ENCODE measurements around the gene STK38. TPM values are rescaled to one million over a fixed set of nuclear protein-coding genes. Genes with fewer than 3 reads are reported as not detected.

Gene STK38
- total RNA-seq, 2 experiments from 2014 or later, result 29.4 to 42.5 TPM

DNA sequence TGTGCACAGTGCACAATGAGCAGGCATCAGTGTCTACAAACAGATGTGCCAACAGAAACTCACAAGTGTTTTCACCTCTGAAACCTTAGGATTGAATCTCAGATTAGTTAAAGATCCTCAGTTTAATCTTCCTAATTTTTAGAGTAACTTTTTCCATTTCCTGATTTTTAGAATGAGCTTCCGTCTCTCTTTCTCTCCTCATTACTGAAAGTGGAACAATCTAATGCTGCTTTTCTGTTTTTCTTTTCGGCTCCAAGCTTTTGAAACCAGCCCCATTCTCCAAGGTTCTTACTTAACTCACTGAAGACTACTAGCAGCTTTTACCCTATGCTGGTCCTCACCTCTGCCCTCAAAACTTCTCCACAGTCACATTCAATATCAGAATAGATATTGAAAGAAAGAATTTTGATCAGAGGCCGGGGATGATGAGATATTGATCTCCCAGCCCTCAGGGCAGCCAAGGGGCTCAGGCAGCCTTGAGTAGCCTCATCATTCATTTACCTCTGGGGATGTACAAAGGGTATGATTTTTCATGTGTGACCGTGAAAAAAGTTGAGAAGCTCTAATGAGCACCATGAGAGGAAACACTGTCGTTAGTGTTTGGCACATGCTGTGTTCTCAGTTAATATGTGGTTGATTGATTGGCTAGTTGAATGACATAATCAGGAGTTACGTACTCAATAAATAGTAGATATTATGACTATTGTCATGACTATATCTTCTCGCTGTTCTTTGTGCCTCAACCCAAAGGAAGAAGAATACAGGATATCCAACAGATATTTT is 11.9 kb upstream of the STK38 start:
- H3K4me1 ChIP-seq (ENCODE audit: insufficient read depth, low read length, poor library complexity, severe bottlenecking), result peaks cover 40% of the 10 kb centered on the region
- no peaks in the 10 kb centered on the region for H3K9me2 ChIP-seq (ENCODE audit: insufficient read depth, low read length)
- H3K79me2 ChIP-seq (ENCODE audit: insufficient read depth, low read depth, low read length), result no peaks in the 10 kb centered on the region
- BruUV-seq (replicated peaks), result no TSS peak
- ChIA-PET POLR2A (interaction anchor here (0.6 to 1.3 kb wide), 6 partner anchors 9 to 210 kb away, joined by 3 to 9 read pairs (median 4); no protein-coding TSS in a partner anchor), CTCF (ENCODE audit: unreplicated experiment) (no interaction called here)
- H2AFZ ChIP-seq (ENCODE audit: low read length), result peak overlapping the region; percentile 98
- intact Hi-C loops (cut with micrococcal nuclease; ENCODE audit: unreplicated experiment), result no loop called here
- no peaks in the 10 kb centered on the region for H3K36me3 ChIP-seq (ENCODE audit: insufficient read depth, low read length)
- DNase-seq (ENCODE audit: low spot score), result peak; percentile 43
- peak overlapping the region; percentile 12 for H3K4me3 ChIP-seq (ENCODE audit: low read depth, low read length, poor library complexity, severe bottlenecking)
- no peaks in the 10 kb centered on the region for H3K9me3 ChIP-seq (ENCODE audit: low read length)
- H4K20me1 ChIP-seq (ENCODE audit: insufficient read depth, low read length), result no peaks in the 10 kb centered on the region
- peak overlapping the region; percentile 52 for H3K4me2 ChIP-seq (ENCODE audit: low read length)
- TF ChIP-seq EZH2phosphoT487 (IDR thresholded peaks at IDR 0.05; ENCODE audit: borderline replicate concordance, low read depth, low read length) (no peak), CTCF (conservative IDR thresholded peaks at IDR 0.05; ENCODE audit: low read length) (no peak)
- H3K27ac ChIP-seq (ENCODE audit: low read depth, low read length, poor library complexity, severe bottlenecking), result peak overlapping the region; percentile 45

DNA sequence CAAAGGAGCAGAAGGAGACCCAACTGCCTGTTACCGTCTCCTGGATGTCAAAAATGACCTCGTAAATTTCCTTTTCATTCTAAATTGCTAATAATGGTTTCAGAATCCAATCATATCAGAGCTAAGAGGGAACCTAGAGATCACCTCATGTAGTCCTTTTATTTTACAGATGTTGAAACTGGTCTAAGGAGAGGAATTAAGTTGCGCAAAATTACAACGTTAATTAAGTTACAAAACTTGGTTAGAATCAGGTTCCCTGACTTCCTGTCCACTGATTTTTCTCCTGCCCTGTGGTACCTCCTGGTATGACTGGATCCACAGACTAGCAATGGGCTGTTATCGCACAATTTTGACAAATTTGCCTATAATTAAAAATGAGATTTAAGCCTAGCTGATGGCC is 9.0 kb upstream of the STK38 start:
- no TSS peak for BruUV-seq (replicated peaks)
- no peak for DNase-seq (ENCODE audit: low spot score)
- Histone ChIP-seq H3K9me3 (ENCODE audit: low read length) (no peaks in the 10 kb centered on the region), H3K9me2 (ENCODE audit: insufficient read depth, low read length) (no peaks in the 10 kb centered on the region), H4K20me1 (ENCODE audit: insufficient read depth, low read length) (no peaks in the 10 kb centered on the region), H3K79me2 (ENCODE audit: insufficient read depth, low read depth, low read length) (no peaks in the 10 kb centered on the region), H3K4me1 (ENCODE audit: insufficient read depth, low read length, poor library complexity, severe bottlenecking) (peaks cover 48% of the 10 kb centered on the region), H3K4me3 (ENCODE audit: low read depth, low read length, poor library complexity, severe bottlenecking) (no peak overlapping the region), H2AFZ (ENCODE audit: low read length) (peak overlapping the region; percentile 66; the same call in 1 of the 2 replicates), H3K36me3 (ENCODE audit: insufficient read depth, low read length) (no peaks in the 10 kb centered on the region), H3K4me2 (ENCODE audit: low read length) (no peak overlapping the region), H3K27ac (ENCODE audit: low read depth, low read length, poor library complexity, severe bottlenecking) (no peak overlapping the region)
- CTCF ChIA-PET (ENCODE audit: unreplicated experiment), result no interaction called here
- POLR2A ChIA-PET, result no interaction called here
- intact Hi-C loops (cut with micrococcal nuclease; ENCODE audit: unreplicated experiment), result no loop called here
- TF ChIP-seq CTCF (conservative IDR thresholded peaks at IDR 0.05; ENCODE audit: low read length), result no peak
- no peak for TF ChIP-seq EZH2phosphoT487 (IDR thresholded peaks at IDR 0.05; ENCODE audit: borderline replicate concordance, low read depth, low read length)

DNA sequence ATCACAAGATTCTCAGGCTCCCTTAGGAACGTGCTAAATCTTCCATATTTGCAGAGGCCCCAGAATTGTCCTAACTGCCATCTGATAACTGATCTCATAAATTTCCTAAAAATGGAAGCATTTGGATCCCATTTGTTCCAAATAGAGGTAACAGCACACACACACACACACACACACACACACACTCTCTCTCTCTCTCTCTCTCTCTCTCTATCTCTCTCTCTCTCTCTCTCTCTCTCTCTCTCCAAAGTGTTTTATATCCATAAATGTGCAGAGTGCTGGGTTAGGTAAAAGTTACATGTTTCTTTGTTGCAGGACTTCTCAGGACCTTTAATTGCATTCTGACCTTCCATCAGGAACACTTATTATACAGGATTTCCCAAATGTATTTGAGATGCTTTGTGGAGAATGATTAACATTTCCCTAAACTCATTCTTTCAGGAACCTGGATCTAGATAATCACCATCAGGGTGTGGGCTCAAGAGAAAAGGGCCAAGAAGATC is 8.5 kb upstream of the STK38 start:
- H3K36me3 ChIP-seq (ENCODE audit: insufficient read depth, low read length), result no peaks in the 10 kb centered on the region
- H3K79me2 ChIP-seq (ENCODE audit: insufficient read depth, low read depth, low read length), result no peaks in the 10 kb centered on the region
- no peaks in the 10 kb centered on the region for H3K9me3 ChIP-seq (ENCODE audit: low read length)
- no peaks in the 10 kb centered on the region for H3K9me2 ChIP-seq (ENCODE audit: insufficient read depth, low read length)
- POLR2A ChIA-PET, result no interaction called here
- H3K4me2 ChIP-seq (ENCODE audit: low read length), result no peak overlapping the region
- CTCF ChIA-PET (ENCODE audit: unreplicated experiment), result no interaction called here
- BruUV-seq (replicated peaks), result no TSS peak
- H3K4me1 ChIP-seq (ENCODE audit: insufficient read depth, low read length, poor library complexity, severe bottlenecking), result peaks cover 53% of the 10 kb centered on the region
- no peak for TF ChIP-seq EZH2phosphoT487 (IDR thresholded peaks at IDR 0.05; ENCODE audit: borderline replicate concordance, low read depth, low read length)
- TF ChIP-seq CTCF (conservative IDR thresholded peaks at IDR 0.05; ENCODE audit: low read length), result no peak
- H2AFZ ChIP-seq (ENCODE audit: low read length), result peak overlapping the region; percentile 66; the same call in 1 of the 2 replicates
- intact Hi-C loops (cut with micrococcal nuclease; ENCODE audit: unreplicated experiment), result no loop called here
- no peak overlapping the region for H3K4me3 ChIP-seq (ENCODE audit: low read depth, low read length, poor library complexity, severe bottlenecking)
- H4K20me1 ChIP-seq (ENCODE audit: insufficient read depth, low read length), result no peaks in the 10 kb centered on the region
- no peak overlapping the region for H3K27ac ChIP-seq (ENCODE audit: low read depth, low read length, poor library complexity, severe bottlenecking)
- DNase-seq (ENCODE audit: low spot score), result no peak
